Fibroblast of villous mesenchyme (primary cell): Measurements from ENCODE around the gene ZRANB3. TPM values are rescaled to one million over a fixed set of nuclear protein-coding genes. Genes with fewer than 3 reads are reported as not detected.
A peak's percentile ranks its signal among the peaks of the same experiment; 100 is the strongest.

Source experiments
- DNase-seq: peaks from one replicate; pipeline ENCODE4 v3.0.0-alpha.2; 2010; ENCODE audit warnings: low read depth
- H3K4me3 ChIP-seq: 2 replicates; pipeline ENCODE4 v1.5.1; 2011; ENCODE audit warnings: low read depth, mild to moderate bottlenecking, low read length
- total RNA-seq: library from RNA; depleted of rRNA; stranded (reverse); fragments of >200 nt; gene quantifications from 2 replicates; pipeline ENCODE4 v1.2.3, GENCODE V29; 2012
- TF ChIP-seq, protein P1 (sequence below): IDR thresholded peaks from 2 replicates; pipeline ENCODE4 v1.5.1; 2012; ENCODE audit warnings: low read depth, mild to moderate bottlenecking, low read length; ENCODE audit not compliant: insufficient read depth

Gene ZRANB3
- total RNA-seq, 1 donor, result 9.1 TPM

DNA sequence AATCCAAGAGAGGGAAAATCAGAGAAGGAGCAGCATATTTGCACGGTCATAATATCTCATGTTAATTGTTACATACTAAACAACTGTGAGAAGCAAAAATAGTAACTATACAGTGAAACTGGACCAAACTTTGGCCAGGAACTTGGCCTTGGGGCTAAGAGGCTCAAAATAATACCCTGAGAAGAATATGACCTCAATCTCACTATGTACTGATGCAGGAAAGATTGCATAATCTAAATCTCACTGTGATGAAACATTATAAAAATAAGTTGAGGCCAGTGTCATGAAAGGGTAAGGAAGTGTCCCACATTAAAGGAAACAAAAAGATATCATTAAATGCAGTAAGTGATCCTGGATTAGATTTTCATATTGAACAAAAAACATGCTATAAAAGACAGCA is 36.5 kb downstream of the ZRANB3 start:
- no peak overlapping the region for H3K4me3 ChIP-seq
- TF ChIP-seq, protein P1, sequence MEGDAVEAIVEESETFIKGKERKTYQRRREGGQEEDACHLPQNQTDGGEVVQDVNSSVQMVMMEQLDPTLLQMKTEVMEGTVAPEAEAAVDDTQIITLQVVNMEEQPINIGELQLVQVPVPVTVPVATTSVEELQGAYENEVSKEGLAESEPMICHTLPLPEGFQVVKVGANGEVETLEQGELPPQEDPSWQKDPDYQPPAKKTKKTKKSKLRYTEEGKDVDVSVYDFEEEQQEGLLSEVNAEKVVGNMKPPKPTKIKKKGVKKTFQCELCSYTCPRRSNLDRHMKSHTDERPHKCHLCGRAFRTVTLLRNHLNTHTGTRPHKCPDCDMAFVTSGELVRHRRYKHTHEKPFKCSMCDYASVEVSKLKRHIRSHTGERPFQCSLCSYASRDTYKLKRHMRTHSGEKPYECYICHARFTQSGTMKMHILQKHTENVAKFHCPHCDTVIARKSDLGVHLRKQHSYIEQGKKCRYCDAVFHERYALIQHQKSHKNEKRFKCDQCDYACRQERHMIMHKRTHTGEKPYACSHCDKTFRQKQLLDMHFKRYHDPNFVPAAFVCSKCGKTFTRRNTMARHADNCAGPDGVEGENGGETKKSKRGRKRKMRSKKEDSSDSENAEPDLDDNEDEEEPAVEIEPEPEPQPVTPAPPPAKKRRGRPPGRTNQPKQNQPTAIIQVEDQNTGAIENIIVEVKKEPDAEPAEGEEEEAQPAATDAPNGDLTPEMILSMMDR, result no peak
- peak; percentile 41 for DNase-seq

- DNase-seq, result peak; percentile 7
- no peak overlapping the region for H3K4me3 ChIP-seq
- TF ChIP-seq, protein P1, result no peak
These were observed 40.6 kb downstream of the ZRANB3 start for GRCh38 chr2:135490376-135490775.

DNA sequence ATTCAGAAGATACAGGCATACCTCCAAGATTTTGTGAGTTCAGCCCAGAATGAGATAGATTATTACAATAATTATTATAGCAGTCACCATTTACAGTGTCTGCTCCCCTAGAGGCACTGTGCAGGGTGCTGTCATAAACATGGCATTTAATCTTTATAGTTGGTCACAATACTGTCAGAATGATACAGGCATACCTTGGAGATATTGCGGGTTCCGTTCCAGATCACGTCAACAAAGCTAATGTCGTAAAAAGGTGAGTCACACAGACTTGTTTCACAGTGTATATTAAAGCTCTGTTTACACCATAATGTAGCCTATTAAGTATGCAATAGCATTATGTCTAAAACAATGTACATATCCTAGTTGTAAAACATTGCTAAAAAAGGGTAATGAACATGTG is 45.6 kb downstream of the ZRANB3 start:
- peak; percentile 64 for DNase-seq
- no peak overlapping the region for H3K4me3 ChIP-seq
- TF ChIP-seq, protein P1, result no peak

GRCh38 chr2:135475128-135475527 is 55.9 kb downstream of the ZRANB3 start:
- TF ChIP-seq, protein P1, result no peak
- H3K4me3 ChIP-seq, result no peak overlapping the region
- no peak for DNase-seq

DNA sequence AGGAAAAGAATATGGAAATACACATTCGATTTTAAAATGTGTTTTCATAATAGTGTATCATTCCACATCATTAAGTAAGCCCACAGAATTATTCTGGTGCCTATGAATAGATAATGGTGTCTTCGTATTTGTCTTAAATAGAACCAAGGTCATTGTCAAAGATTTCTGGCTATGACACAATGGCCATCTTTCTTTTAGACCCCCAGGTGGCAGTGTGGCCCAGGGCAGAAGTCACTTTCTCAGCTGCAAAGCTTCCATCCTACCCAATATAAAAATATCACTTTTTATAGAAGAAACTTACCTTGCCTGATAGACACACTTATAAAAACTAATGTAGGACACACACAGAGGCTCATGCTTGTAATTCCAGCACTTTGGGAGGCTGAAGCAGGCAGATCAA is 57.5 kb downstream of the ZRANB3 start:
- TF ChIP-seq, protein P1, result peak; percentile 59
- peak; percentile 32 for DNase-seq
- H3K4me3 ChIP-seq, result no peak overlapping the region

- TF ChIP-seq, protein P1, result no peak
- H3K4me3 ChIP-seq, result no peak overlapping the region
- no peak for DNase-seq
These were observed 59.9 kb downstream of the ZRANB3 start for GRCh38 chr2:135471106-135471505.

- no peak for DNase-seq
- no peak overlapping the region for H3K4me3 ChIP-seq
- TF ChIP-seq, protein P1, result no peak
These were observed 73.7 kb downstream of the ZRANB3 start for GRCh38 chr2:135457279-135457678.
